GM19438 (cell line): ENCODE measurements around the gene ASB8.
A peak's percentile ranks its signal among the peaks of the same experiment; 100 is the strongest.
"Not testable (repeated sequence)": the region's sequence is repeated elsewhere in the genome, so short reads cannot be mapped to it uniquely, and the experiment has no call there.

Experiments
- ATAC-seq: cut with Tn5 transposase; IDR thresholded peaks from one replicate; pipeline ENCODE4 v1.9.1; 2021; ENCODE audit warnings: low read depth; ENCODE audit not compliant: unreplicated experiment

Gene ASB8

DNA sequence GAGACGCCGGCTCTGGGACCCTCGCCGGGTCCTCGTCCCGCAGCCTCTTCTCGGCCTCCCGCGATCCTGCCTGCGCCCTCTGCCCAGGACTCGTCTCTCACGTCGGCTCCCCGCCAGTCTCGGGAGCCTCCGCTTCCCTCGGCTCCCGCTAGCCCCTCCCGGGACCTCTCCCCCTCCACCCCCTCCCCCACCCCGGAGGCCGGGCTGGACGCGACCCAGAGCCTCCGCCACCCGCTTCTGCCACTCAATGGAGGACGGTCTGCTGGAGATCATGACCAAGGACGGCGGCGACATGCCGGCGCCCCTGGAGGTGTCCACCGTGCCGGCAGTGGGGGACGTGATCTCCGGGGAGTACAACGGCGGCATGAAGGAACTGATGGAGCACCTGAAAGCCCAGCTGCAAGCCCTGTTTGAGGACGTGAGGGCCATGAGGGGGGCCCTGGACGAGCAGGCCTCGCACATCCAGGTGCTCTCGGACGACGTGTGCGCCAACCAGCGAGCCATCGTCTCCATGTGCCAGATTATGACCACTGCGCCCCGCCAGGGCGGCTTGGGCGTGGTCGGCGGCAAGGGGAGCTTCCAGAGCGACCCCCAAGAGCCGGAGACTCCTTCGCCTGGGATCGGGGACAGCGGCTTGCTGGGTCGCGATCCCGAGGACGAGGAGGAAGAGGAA is 26.7 kb upstream of the ASB8 start:
- ATAC-seq, result no peak

DNA sequence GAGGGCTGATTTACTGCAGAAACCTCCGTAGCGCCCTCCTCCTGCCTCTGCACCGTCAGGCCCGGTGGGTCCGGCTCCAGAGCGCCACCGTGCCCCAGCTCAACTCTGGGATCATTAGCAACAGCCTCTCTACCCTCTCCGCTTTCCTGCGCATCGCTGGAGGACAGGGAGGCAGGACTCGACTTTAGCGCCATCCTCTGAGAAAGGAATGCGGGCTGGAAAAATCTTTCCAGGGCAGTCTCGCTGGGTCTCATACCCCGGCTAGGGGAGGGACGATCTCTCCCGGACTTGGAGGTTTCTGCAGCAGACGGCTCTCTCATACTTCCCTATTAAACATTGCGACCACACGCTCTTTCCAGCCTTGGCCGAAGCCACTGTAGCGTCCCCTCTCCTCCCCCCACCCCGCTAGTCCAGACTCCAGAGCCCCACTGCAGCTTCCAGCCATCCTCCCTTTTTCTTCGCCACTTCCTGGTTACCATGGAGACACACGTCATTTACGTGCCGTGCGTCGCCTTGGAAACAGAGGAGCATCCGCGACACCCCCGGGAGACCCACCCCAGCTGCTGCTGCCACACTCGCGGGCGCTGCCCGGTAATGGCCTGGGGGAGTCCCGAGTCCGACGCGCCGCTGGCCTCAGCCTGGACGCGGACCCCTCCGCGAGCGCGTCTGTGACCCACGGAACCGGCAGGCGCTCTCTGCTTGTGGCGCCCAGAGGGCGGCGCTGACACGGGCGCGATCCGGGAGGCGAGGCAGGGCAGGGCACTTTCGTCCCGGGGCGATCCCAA is 26.0 kb upstream of the ASB8 start, which contains the start of gene CCDC184:
CCDC184 (plus strand) TSS at position 554 of the 785 bp plus-strand sequence. CDS start 479 bp downstream, outside the sequence.
- peak; percentile 85 for ATAC-seq

DNA sequence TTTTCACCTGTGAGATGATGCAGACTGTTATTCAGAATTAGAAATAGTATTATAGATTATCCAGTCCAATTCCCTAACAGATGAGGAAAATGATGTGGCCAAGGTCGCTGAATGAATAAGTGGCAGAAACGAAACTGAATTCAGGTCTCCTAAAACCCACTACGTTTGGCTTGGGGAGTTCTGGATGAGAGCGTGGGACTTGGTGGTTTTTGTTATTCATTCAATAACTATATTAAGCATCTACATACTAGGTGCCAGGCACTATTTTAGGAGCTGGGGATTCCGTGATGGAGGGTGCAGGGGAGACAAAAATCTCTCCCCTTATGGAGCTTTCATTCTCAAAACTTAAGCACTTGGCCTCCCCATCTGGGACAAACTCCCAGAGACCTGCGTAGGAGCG is 25.3 kb upstream of the ASB8 start:
- no peak for ATAC-seq

DNA sequence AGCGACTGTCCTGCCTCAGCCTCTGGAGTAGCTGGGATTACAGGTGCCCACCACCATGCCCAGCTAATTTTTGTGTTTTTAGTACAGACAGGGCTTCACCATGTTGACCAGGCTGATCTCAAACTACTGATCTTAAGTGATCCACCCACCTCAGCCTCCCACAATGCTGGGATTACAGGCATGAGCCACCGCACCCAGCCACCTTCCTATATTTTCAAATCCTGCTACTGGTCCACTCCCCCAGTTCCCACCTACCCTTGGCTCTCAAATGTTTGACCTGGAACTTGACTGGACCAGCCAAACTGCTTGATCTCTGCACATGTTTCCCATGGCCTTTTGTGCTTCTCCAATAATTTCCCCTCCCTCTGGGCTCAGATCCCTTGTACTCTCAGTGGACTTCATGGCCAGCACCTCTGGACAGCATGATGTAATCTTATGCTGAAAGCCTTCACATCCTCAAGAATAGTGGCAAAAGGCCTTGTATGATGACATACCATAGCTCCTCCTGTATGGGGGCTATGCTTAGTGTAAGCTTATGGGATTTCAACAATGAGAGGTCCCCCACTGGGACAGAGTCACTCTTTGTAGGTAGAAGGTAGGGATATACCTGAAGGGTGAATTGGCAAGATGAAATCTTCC is 23.7 kb upstream of the ASB8 start:
- ATAC-seq, result no peak

DNA sequence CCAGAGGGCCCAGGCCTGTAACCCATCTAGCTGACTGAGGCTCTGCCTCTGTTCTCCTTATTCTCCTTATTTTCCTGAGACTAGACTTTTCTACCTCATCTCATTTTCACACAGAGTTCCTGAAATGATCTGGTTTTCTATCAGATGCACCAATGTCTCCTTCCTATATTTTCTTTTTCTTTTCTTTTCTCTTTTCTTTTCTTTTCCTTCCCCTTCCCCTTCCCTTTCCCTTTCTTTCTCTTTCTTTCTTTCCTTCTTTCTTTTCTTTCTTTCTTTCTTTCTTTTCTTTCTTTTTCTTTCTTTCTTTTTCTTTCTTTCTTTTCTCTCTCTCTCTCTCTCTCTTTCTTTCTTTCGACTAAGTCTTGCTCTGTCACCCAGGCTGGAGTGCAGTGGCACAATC is 23.1 kb upstream of the ASB8 start:
- no peak for ATAC-seq

DNA sequence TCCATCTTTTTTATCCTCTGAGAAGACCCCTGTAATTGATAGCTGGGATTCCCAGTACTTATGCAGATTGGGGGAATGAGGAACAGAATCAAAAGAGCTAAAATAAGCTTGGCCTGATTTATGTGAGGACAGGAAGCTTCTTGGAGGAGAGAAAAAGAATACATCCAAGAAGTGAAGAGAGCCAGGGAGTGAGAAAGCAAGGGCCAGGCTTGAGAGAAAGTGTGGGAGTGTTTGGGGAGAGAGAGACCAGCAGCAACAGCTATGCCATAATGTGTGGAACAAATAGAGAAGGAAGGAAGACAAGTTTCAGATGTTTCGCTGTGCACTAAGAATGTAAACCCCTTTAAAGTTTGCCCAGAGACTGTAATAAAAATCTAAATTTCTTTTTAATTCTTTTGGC is 22.2 kb upstream of the ASB8 start:
- ATAC-seq, result no peak

DNA sequence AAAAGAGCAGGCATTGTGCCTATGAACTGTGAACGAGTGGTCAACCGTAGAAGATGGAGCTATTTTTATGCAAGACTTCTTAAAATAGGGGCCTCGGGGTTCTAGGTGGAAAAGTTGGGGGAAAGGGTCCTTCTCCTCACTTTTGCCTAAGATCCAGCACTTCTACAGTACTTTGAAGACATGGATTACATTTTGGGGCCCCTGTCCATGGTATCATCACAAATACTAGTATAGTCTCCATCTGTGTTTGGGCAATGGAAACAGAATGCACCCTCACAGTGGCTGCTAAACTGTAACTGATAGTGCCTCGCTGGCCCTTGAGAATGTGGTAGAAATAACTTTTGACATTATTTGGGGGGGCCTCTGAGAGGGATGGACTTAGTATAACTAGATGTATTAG is 20.7 kb upstream of the ASB8 start:
- no peak for ATAC-seq

DNA sequence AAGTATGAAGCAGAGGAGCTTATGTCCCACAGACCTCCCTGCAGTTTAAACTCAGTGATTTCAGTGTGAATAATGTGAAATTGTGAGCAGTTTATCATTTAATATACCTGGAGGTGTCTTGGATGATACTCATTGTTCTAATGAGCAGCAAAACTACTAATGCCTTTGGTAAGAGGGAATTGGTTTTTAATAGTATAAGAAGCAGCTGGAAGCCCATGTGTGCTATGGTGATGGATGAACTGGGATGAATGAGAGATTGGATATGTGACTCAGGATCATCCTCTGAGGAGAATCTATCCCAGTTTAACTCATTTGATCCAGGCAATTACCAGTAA is 19.1 kb upstream of the ASB8 start:
- ATAC-seq, result no peak

DNA sequence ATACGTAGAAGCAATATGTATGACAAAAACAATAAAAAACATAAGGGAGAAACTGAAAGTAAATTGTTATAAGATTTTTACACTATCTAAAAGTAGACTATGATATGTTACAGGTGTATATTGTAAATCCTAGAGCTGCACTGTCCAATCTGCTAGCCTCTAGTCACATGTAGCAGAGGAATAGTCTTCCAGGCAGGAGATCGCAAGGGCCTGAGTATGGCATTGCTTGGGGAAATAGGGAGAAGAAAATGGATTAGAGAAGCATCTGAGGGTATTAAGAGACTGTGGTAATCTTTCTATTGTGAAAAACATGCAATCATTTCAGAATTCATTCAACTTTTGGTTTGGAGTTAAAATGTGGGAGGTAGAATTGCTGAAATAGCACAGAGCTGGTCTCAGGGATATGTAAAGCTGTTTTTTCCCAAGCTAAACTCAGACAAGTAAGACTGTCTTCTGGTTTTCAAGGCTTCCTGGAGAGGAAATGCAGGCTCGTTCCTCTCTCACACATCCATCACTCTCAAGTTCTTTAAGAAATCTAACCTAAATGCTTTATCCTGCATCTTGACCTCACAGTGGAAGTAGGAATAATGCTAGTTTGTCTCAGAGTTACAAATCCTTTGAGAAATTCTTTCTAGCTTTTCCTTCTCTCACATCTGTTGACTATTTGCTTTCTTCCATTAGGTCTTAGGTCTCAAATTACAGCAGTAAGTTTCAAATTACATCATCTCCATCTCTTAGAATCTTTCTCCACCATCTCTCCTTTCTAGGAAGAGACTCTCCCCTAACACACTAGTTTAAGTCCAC is 18.5 kb upstream of the ASB8 start:
- no peak for ATAC-seq

DNA sequence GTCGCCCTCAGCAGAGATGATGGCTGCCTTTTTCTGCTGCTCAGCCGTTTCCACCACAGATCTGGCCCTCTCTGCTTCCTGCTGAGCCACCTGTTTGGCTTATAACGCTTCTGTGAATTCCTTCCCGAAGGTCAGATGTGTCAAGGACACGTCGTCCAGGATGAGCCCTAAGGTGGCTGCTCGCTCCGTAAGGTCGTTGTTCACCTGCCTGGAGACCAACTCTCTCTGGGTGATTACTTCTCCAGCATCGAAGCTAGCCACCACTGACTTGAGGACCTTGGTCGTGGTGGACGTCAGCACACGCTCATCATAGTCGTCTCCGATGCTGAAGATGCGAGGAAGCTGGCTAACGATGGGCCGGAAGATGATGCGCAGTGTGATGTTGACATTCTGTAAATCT is 11.7 kb upstream of the ASB8 start:
- no peak for ATAC-seq

DNA sequence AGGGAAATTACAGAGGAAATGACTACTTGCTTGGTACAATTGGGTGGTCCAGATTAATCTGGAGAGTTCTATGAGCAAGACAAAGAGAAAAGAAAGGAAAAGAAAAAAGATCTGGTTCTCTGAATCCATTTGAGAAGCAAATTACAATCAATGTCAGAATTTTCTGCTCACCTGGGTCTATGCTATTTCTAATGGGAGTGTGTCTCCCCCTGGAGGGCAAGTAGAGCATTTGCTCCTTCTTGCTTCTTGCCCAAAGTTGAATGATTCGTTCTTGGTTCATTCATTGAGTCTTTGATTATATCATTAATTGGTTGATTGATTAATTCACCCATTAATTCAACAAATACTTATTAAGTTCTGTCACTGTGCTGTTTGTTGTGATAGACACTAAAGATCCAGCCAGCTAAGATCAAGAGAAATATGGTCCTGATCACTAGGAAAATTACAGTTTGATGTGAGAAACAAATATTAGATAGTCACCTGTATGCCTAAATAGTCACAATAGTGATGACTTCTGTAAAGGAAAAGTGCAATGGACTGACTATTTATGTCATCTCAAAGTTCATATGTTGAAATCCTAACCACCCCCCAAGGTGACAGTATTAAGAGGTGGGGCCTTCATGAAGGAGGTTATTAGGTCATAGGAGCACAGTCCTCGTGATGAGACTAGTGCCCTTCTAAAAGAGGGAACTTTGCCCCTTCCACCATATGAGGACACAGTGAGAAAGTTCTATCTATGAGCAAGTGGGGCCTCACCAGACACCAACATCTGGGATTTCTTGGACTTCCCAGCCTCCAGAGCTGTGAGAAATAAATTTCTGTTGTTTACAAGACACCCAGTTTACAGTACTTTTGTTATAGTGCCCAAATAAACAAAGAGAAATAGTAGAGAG is 8.0 kb upstream of the ASB8 start:
- no peak for ATAC-seq

DNA sequence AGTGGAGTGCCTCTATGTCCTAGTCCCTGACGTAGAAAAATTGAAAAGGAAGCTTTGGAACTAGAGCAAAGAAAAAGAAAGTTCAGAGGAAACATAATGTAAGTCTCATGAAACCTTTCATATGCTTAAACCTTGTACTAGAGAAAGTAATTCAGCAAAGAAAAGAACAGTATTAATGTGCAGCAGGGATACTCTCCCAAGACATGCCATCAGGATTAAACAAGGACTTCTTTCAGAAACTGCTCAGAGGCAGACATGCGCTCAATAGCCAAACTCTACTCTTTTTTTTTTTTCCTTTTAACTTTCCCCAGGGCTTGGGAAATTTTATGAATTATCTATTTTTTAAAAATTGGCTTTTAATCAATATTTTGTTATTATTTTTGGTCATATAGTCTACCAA is 7.1 kb upstream of the ASB8 start:
- no peak for ATAC-seq

DNA sequence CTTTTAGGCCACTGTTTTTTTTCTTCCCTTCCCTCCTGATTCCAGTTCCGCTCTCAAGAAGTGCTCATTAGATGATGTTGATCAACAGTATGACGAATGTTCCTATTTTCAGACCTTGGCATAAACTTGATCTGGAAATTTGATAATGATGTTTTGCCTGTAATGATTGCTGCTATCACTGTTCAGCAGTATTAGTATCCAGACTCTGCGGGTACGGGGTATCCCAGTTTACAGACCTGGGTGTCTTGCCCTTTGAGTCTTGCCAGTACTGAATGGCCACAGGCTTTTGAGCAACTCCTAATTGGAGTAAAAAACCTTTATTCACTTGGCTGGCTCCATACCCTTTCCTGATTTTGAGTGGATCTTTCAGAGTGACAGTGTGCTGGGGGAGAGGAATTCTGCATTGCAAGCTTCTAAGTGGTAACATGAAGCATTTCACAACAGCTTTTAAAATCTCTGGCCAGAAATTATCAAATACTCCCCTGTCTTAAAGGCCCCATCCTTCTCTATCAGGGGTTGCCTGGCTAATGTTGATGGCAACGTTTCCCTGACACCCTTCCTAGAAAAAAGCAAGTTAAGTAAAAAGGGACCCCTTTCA is 5.9 kb upstream of the ASB8 start:
- no peak for ATAC-seq

DNA sequence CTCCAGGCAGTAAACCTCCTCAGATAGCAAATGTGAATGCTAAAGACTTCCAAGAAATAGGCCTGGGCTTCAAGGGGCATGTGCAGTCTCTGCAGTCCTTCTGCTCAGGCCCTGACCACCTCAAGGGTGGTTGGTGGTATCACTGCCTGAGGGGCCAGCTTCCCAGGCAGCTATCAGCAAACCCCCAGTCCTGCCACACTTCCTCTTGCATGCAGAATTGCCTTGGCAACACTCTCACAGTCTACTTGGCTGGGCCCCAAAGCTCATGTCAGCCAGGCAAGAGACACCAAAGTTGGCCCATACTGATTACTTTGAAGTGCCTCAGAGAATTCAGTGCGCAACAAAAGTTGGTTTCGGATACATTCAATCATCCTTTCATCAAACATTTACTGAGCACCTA is 3.5 kb upstream of the ASB8 start:
- no peak for ATAC-seq

DNA sequence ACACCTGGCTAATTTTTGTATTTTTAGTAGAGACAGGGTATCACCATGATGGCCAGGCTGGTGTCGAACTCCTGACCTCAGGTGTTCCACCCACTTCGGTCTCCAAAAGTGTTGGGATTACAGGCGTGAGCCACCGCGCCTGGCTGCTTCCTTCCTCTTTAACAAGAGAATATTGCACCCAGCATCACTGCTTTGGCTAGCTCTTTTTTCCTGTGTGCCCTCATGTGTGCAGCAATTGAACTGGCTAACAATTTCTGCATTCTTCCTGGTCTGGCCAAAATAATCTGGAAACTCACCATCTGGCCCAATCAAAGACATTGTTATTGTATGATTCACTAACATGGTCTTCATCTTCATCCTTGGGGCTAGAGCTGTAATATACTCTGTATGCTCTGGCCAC is 2.7 kb upstream of the ASB8 start:
- no peak for ATAC-seq

DNA sequence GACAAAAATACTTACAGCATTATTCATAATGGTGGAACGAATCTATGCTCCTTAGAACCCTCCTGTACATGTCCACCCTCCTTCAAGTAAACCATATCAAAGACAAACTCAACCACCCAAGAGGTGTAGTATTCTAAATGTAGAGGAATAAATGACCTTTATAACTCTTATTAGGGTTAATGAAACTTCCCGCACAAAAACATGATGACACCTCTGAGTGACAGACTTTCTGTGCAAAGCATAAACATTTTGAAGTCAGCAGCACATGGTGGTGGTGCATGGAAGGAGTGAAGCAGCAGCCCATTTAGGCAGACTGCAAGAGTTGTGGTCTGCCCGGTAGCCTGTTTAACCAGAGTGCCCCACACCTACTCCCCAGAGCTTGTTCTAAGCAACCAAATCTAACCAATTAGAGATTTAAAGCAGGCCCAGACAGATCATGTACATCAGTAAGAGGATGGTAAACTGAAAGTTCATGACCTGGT is 615 bp upstream of the ASB8 start:
- ATAC-seq, result no peak

DNA sequence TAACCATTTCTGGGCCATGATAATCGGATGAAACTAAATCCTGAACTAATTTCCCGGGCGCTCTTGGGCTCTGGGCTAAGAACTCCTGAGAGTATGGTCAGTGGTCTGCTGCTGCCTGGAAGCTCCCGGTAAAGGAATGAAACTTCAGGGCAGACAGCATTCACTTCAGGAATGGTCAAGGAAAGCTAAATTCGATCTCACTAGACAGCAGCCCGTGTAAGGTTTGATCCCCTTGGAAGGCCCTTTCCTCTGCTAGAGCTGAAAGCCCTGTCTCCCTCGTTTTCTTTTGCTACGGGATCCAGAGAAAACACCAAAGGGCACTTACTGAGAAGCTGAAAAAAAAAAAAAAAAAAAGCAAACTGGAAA is 680 bp downstream of the ASB8 start:
- no peak for ATAC-seq

DNA sequence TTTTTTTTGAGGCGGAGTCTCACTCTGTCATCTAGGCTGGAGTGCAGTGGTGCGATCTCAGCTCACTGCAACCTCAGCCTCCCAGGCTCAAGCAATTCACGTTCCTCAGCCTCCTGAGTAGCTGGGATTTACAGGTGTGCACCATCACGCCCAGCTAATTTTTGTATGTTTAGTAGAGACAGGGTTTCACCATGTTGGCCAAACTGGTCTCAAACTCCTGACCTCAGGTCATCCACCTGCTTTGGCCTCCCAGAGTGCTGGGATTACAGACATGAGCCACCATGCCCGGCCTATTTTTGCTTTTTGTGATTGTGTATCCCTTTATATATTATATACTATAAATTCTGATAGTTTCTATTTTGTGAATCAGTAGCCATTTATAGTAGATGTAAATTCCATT is 1.5 kb downstream of the ASB8 start:
- ATAC-seq, result not testable (repeated sequence)

DNA sequence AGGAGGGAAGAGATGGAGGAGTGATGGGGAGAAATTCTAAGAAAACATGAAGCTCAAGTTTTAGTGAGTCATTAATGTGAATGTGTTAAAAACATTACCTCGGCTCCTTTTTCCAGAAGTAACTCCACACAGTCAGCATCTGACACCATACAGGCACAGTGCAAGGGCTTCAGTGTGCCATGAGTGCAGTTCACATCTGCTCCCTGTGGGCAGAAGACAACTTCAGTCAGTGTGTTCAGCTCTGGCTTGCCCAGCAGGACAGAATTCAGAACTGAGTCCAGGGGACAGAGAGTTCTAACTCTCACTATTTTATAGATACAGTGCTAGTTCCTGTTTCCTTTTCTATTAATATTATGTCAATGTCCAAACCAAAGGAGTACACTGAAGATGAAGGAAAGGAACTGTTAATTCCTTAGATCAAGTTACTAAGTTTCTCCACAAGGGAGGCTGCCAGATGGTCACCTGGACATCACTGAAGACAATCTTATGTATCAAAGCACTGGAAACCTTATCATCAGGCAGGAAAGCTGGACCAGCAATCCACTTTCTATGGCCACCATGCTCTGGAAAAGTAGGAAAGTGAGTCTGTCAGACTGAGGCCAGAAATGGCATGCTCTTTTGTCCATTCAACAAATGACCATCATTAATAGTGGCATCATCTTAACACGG is 6.1 kb downstream of the ASB8 start:
- no peak for ATAC-seq
